Neural crest cell (in vitro differentiated cells): Measurements from ENCODE around the gene PEMT. TPM values are rescaled to one million over a fixed set of nuclear protein-coding genes. Genes with fewer than 3 reads are reported as not detected.

Source experiments
- DNase-seq: peaks from one replicate; pipeline ENCODE4 v3.0.0; 2021; ENCODE audit warnings: low read depth, mixed read lengths, low spot score
- H3K27ac Mint-ChIP-seq: one replicate; pipeline ENCODE4 v1.8.0; 2021; ENCODE audit warnings: mild to moderate bottlenecking, mixed read lengths; ENCODE audit not compliant: unreplicated experiment
- H3K27me3 Mint-ChIP-seq: 2 replicates; pipeline ENCODE4 v1.8.0; 2021; ENCODE audit warnings: low read depth, mild to moderate bottlenecking, mixed read lengths
- H3K36me3 Mint-ChIP-seq: 2 replicates; pipeline ENCODE4 v1.8.0; 2021; ENCODE audit warnings: low read depth, mild to moderate bottlenecking, mixed read lengths
- H3K4me1 Mint-ChIP-seq: 2 replicates; pipeline ENCODE4 v1.8.0; 2021; ENCODE audit warnings: mixed read lengths
- H3K4me3 Mint-ChIP-seq: one replicate; pipeline ENCODE4 v1.8.0; 2021; ENCODE audit warnings: mild to moderate bottlenecking, mixed read lengths
- H3K9me3 Mint-ChIP-seq: 2 replicates; pipeline ENCODE4 v1.8.0; 2021; ENCODE audit warnings: mixed read lengths
- CTCF ChIP-seq: fragments of 200-600 bp; sonication (generic); conservative IDR thresholded peaks from 2 replicates; pipeline ENCODE4 v1.5.0; 2021; ENCODE audit warnings: antibody characterized with exemption, mild to moderate bottlenecking
- total RNA-seq: library from RNA; stranded (reverse); gene quantifications from 2 replicates; pipeline ENCODE4 v1.2.1, GENCODE V29; 2021

The PEMT gene
- total RNA-seq, 1 donor from 2014 or later = 43.0 TPM

DNA sequence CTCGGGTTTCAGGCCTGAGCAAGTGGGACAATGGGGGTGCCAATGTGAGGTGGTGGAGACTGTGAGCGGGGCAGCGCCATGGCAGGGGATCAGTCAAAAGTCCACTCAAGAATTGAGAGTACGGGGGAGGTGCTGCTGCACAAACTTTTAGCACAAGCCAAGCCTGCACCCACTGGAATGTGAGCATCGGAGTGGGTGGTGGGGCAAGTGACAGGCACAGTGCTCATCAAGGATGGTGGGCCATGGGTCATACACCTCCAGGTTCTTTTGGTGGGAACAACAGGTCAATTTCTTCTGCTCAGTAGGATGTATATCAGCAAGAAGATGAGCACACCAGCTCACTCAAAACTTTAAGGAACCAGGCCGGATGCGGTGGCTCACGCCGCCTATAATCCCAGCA is 32.4 kb upstream of the PEMT start:
- no peak for DNase-seq
- H3K4me1 Mint-ChIP-seq = peaks cover 29% of the 10 kb centered on the region
- no peak overlapping the region for H3K4me3 Mint-ChIP-seq
- no peak overlapping the region for H3K27ac Mint-ChIP-seq
- H3K36me3 Mint-ChIP-seq = no peaks in the 10 kb centered on the region
- H3K27me3 Mint-ChIP-seq = peaks cover 20% of the 10 kb centered on the region
- H3K9me3 Mint-ChIP-seq = peaks cover 4% of the 10 kb centered on the region
- no peak for TF ChIP-seq CTCF

GRCh38 chr17:17621254-17621653 is 29.7 kb upstream of the PEMT start:
- Mint-ChIP-seq H3K27ac (no peak overlapping the region), H3K36me3 (no peaks in the 10 kb centered on the region), H3K9me3 (peaks cover 4% of the 10 kb centered on the region), H3K4me3 (no peak overlapping the region), H3K27me3 (peaks cover 8% of the 10 kb centered on the region), H3K4me1 (peaks cover 21% of the 10 kb centered on the region)
- no peak for DNase-seq
- TF ChIP-seq CTCF = no peak

- DNase-seq = peak; percentile 58
- no peak overlapping the region for H3K4me3 Mint-ChIP-seq
- no peak overlapping the region for H3K27ac Mint-ChIP-seq
- peak; percentile 74 for TF ChIP-seq CTCF
- peaks cover 10% of the 10 kb centered on the region for H3K4me1 Mint-ChIP-seq
- H3K36me3 Mint-ChIP-seq = no peaks in the 10 kb centered on the region
- peaks cover 6% of the 10 kb centered on the region for H3K9me3 Mint-ChIP-seq
- H3K27me3 Mint-ChIP-seq = no peaks in the 10 kb centered on the region
Measured at GRCh38 chr17:17613708-17614114, 22.2 kb upstream of the PEMT start.

- no peak for DNase-seq
- TF ChIP-seq CTCF = no peak
- Mint-ChIP-seq H3K27me3 (peaks cover under 1% of the 10 kb centered on the region), H3K4me3 (no peak overlapping the region), H3K36me3 (no peaks in the 10 kb centered on the region), H3K4me1 (peaks cover 10% of the 10 kb centered on the region), H3K9me3 (peaks cover 6% of the 10 kb centered on the region), H3K27ac (no peak overlapping the region)
Measured at GRCh38 chr17:17612085-17613022, 20.8 kb upstream of the PEMT start.

DNA sequence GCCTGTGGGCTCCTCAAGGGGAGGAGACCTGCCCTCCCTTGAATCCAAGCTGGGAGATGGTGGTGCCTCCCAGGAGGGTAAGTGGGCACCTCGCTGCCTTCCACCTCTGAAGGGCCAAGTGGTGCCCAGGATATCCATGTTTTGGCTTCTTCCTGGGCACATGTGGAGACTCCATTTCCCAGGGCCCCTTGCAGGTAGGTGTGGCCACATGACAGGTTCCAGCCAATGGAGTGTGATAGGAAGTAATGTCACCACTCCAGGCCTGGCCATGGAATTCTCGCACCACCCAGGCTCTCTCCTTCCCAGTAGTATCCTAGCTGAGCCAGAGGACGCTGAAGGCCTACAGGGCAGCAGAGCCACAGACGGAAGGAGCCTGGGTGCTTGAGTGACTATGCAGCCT is 17.6 kb upstream of the PEMT start:
- no peak for TF ChIP-seq CTCF
- no peak for DNase-seq
- H3K27ac Mint-ChIP-seq = no peak overlapping the region
- no peak overlapping the region for H3K4me3 Mint-ChIP-seq
- H3K27me3 Mint-ChIP-seq = peaks cover 2% of the 10 kb centered on the region
- peaks cover 2% of the 10 kb centered on the region for H3K9me3 Mint-ChIP-seq
- H3K36me3 Mint-ChIP-seq = no peaks in the 10 kb centered on the region
- peaks cover 10% of the 10 kb centered on the region for H3K4me1 Mint-ChIP-seq
